HG03064 (cell line): ENCODE data around the gene MMP23B.

Experiments
- ATAC-seq: cut with Tn5 transposase; IDR thresholded peaks from one replicate; pipeline ENCODE4 v1.9.1; 2021; ENCODE audit warnings: low read depth; ENCODE audit not compliant: unreplicated experiment

Gene MMP23B

GRCh38 chr1:1602304-1602967 is 29.5 kb upstream of the MMP23B start:
- ATAC-seq, result no peak

- ATAC-seq, result no peak
Measured at GRCh38 chr1:1602968-1603506, 28.9 kb upstream of the MMP23B start.

GRCh38 chr1:1603671-1604373 is 28.2 kb upstream of the MMP23B start:
- ATAC-seq, result no peak

GRCh38 chr1:1604374-1605033 is 27.5 kb upstream of the MMP23B start:
- no peak for ATAC-seq

- no peak for ATAC-seq
Measured at GRCh38 chr1:1605034-1605591, 26.9 kb upstream of the MMP23B start.

GRCh38 chr1:1605724-1606123 is 26.2 kb upstream of the MMP23B start:
- ATAC-seq, result no peak

- ATAC-seq, result no peak
Measured at GRCh38 chr1:1606232-1606631, 25.7 kb upstream of the MMP23B start.

GRCh38 chr1:1609822-1610485 is 22.0 kb upstream of the MMP23B start:
- no peak for ATAC-seq

- ATAC-seq, result no peak
Measured at GRCh38 chr1:1610796-1611195, 21.2 kb upstream of the MMP23B start.

- ATAC-seq, result no peak
Measured at GRCh38 chr1:1612104-1612400, 19.9 kb upstream of the MMP23B start.

GRCh38 chr1:1613509-1614082 is 18.4 kb upstream of the MMP23B start:
- ATAC-seq, result no peak

GRCh38 chr1:1614204-1614953 is 17.6 kb upstream of the MMP23B start:
- ATAC-seq, result no peak

- ATAC-seq, result no peak
Measured at GRCh38 chr1:1614954-1615255, 17.1 kb upstream of the MMP23B start.

GRCh38 chr1:1615256-1616044 is 16.5 kb upstream of the MMP23B start, which contains the start of gene MIB2:
Gene MIB2 (plus strand): TSS chr1:1615500. CDS start chr1:1623453, 7,953 bp downstream.
- peak; percentile 72 for ATAC-seq

GRCh38 chr1:1616045-1616790 is 15.8 kb upstream of the MMP23B start:
- peak; percentile 13 for ATAC-seq

GRCh38 chr1:1616838-1617237 is 15.1 kb upstream of the MMP23B start:
- no peak for ATAC-seq

- no peak for ATAC-seq
Measured at GRCh38 chr1:1617516-1617915, 14.5 kb upstream of the MMP23B start.

- ATAC-seq, result no peak
Measured at GRCh38 chr1:1617925-1618324, 14.0 kb upstream of the MMP23B start.
